HG03025 (cell line): ENCODE results near the gene DDX52.

Experiments
- ATAC-seq: cut with Tn5 transposase; IDR thresholded peaks from one replicate; pipeline ENCODE4 v1.9.1; 2021; ENCODE audit warnings: mild to moderate bottlenecking, moderate library complexity; ENCODE audit not compliant: unreplicated experiment, low FRiP score

DDX52 gene

GRCh38 chr17:37592291-37592690 is 51.0 kb downstream of the DDX52 start:
- no peak for ATAC-seq

DNA sequence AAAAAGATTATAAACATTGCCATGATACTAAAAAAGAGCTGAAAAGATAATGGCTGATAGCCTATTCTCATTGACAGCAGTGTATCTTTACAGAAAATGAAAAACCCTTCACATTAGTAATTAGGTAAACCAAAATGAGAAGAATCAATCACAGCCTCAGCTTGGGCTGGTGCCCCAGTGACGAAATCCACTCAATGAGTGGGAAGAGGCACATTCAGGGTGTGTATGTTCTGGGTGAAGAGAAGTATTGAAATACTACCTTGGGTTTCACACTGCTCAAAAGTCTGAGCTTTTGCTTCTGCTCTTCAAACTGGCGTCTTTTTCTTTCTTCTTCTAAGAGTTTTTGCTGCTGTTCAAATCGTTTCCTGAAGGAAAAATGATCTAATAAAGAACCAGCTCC is 58.2 kb downstream of the DDX52 start:
- no peak for ATAC-seq

DNA sequence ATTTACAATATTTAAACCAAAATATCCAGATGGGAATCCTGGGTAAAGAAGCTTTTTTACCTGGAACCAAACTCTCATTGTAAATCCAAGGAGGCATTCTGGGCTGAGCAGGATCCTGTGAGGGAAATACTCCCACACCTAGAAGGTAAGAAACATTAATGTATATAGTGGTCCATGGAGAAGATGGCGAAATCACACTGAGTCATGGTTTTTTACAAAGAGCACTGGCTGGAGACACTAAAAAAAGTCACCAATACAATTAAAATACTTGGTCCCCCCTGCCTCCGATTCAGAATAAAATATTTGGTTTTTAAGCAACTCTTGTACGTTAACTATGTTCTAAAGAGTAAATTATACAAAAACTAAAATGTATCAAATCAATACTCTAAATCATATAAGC is 67.0 kb downstream of the DDX52 start:
- ATAC-seq = no peak

GRCh38 chr17:37574427-37574826 is 68.8 kb downstream of the DDX52 start:
- no peak for ATAC-seq

- no peak for ATAC-seq
Measured at GRCh38 chr17:37571674-37572073, 71.6 kb downstream of the DDX52 start.

- ATAC-seq = no peak
Measured at GRCh38 chr17:37570527-37571093, 72.6 kb downstream of the DDX52 start.

- ATAC-seq = no peak
Measured at GRCh38 chr17:37568350-37569053, 74.7 kb downstream of the DDX52 start.

GRCh38 chr17:37567538-37567937 is 75.7 kb downstream of the DDX52 start:
- ATAC-seq = no peak

DNA sequence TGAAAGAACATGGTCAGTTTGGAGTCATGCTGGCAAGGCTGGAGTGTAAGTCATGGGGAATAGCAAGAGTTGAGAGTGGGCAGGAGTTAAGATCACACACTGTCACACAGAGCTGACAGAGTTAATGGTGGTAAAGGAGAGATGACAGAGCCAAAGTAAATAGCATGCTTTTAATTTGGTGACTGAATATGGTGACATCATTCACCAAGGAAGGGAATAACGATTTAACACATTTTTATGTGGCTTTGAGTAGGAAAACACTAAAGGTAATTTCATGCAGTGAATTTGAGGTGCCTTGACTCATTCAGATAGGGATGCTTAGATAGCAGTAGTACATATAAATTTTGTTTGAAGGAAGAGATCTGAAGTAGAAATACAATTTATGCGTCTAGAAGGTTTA is 76.1 kb downstream of the DDX52 start:
- ATAC-seq = no peak

DNA sequence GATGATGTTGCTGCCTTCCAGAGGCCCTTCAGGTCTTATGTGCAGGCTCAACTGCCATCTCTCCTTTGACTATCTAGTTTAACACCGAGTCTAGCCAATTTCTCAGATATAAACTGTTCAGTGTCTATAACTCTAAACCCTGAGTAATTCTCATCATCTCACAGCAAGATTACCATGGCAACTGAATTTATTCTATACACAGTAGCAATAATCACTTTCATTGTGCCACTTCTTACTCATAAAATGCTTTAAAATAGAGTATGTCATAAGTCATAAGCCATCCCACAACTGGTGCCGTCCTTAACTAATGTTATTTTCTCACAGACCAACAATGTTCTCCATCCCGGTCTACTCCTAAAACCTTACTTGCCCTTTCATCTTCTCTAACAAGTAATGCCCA is 79.0 kb downstream of the DDX52 start:
- no peak for ATAC-seq

DNA sequence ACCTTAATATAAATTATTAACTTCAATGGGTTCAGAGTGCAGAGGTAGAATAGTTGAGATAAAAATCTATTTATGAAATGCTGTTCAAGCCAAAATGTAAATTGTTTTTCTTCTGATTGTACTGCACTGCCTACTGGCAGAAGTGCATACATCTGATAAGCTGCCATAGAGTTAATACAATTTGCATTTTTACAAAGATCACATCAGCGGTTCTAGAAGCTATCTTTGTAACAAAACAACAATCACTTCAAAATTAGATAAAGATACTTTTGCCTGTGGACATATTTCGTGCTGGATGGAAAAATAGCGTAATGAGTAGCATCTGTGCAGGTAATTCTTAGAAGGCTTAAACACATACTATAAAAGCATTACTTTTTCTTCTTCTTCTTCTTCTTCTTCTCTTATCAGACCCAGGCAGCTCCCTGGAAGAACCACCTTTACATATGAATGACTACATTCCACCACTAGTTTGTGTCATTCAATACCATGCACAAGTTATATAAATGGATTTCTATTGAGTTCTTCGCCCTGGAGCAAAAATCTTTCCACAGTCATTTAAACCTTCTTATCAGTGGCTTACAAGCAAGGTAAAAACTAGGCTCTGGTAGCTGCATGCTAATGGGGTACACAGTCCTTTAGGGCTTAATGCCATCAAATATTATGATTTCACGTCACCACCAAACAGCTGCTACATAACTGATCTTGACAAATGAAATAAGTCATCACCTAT is 81.1 kb downstream of the DDX52 start:
- no peak for ATAC-seq
